GM12878 (cell line): Measurements from ENCODE around the gene TIAM1. TPM values are rescaled to one million over a fixed set of nuclear protein-coding genes. Genes with fewer than 3 reads are reported as not detected.

ENCODE experiments used
- BHLHE40 ChIP-seq, 2 experiments: fragments of 450-650 bp in 1 of 2; IDR thresholded peaks; 2 replicates each; pipeline ENCODE4 v1.6.1; 2011 to 2017; ENCODE audit warnings: low read depth in 2 of 2, borderline replicate concordance in 1 of 2, improper control_type of control experiment in 1 of 2, low read length in 1 of 2, mild to moderate bottlenecking in 1 of 2
- ESRRA ChIP-seq: IDR thresholded peaks from 2 replicates; pipeline ENCODE4 v1.6.1; 2012; ENCODE audit warnings: mild to moderate bottlenecking, low read length, improper control_type of control experiment
- JUNB ChIP-seq: IDR thresholded peaks from 2 replicates; pipeline ENCODE4 v1.6.1; 2016; ENCODE audit warnings: antibody characterized with exemption, mild to moderate bottlenecking
- MEF2B ChIP-seq: fragments of 450-650 bp; IDR thresholded peaks from 2 replicates; pipeline ENCODE4 v1.6.1; 2018; ENCODE audit warnings: mild to moderate bottlenecking, moderate library complexity; ENCODE audit not compliant: partially characterized antibody, poor library complexity, severe bottlenecking
- POLR2AphosphoS2 ChIP-seq: IDR thresholded peaks from 2 replicates; pipeline ENCODE4 v1.6.1; 2011; ENCODE audit warnings: low read depth, mild to moderate bottlenecking, low read length, improper control_type of control experiment, moderate library complexity
- RUNX3 ChIP-seq: IDR thresholded peaks from 2 replicates; pipeline ENCODE4 v1.6.1; 2012; ENCODE audit warnings: low read length, inconsistent platforms
- SMARCA5 ChIP-seq: fragments of 450-650 bp; IDR thresholded peaks from 2 replicates; pipeline ENCODE4 v1.6.1; 2017; ENCODE audit warnings: mild to moderate bottlenecking
- STAT1 ChIP-seq: fragments of 450-650 bp; conservative IDR thresholded peaks from 2 replicates; pipeline ENCODE4 v1.6.1; 2014; ENCODE audit warnings: antibody characterized with exemption, mild to moderate bottlenecking
- TCF7 ChIP-seq: IDR thresholded peaks from 2 replicates; pipeline ENCODE4 v1.6.1; 2014; ENCODE audit warnings: antibody characterized with exemption, borderline replicate concordance
- YBX1 ChIP-seq: fragments of 450-650 bp; IDR thresholded peaks from 2 replicates; pipeline ENCODE4 v1.6.1; 2016; ENCODE audit warnings: antibody characterized with exemption
- ZZZ3 ChIP-seq: IDR thresholded peaks from 2 replicates; pipeline ENCODE4 v1.6.1; 2011; ENCODE audit warnings: low read depth; ENCODE audit not compliant: control insufficient read depth, insufficient read length
- polyA plus RNA-seq, 11 experiments: library from polyadenylated mRNA; depleted of rRNA in 4 of 11; unstranded in 6 of 11; stranded (reverse) in 5 of 11; fragments of >200 nt; fragmentation: Nextera tagmentation in 4 of 11; fragmentation: Illumina TruSeq in 1 of 11; extraction: Ambion mirVana in 4 of 11; extraction: Trizol in 1 of 11; gene quantifications; 1 replicate in 1 of 11; 2 replicates in 10 of 11; pipeline versions ENCODE4 v1.2.1 to v1.2.3, GENCODE V29; 2011 to 2016; ENCODE audit warnings: inconsistent platforms in 2 of 11, missing spikeins in 2 of 11, low read depth in 1 of 11
- total RNA-seq, 4 experiments: library from RNA; depleted of rRNA in 3 of 4; stranded (reverse); fragments of >200 nt in 3 of 4; fragmentation: Illumina TruSeq in 1 of 4; extraction: Trizol in 1 of 4; gene quantifications; 2 replicates each; pipeline versions ENCODE4 v1.2.1 to v1.2.3, GENCODE V29; 2013 to 2021
- TF ChIP-seq, protein P1 (sequence below): fragments of 450-650 bp; formaldehyde crosslinking; IDR thresholded peaks from 2 replicates; pipeline ENCODE4 v1.4.0; 2022; ENCODE audit warnings: mild to moderate bottlenecking, moderate library complexity
- TF ChIP-seq, protein P2 (sequence below): fragments of 450-650 bp; IDR thresholded peaks from 2 replicates; pipeline ENCODE4 v1.6.1; 2014; ENCODE audit warnings: mild to moderate bottlenecking
- TF ChIP-seq, protein P3 (sequence below): IDR thresholded peaks from 2 replicates; pipeline ENCODE4 v1.6.1; 2012; ENCODE audit warnings: low read depth, low read length, improper control_type of control experiment
- TF ChIP-seq, protein P4 (sequence below): IDR thresholded peaks from 2 replicates; pipeline ENCODE4 v1.6.1; 2012; ENCODE audit warnings: low read depth, low read length, improper control_type of control experiment

TIAM1 gene
- total and polyA plus RNA-seq, 10 of the 15 experiments (the other 5 are each of a cell fraction or from before 2014, with no cell fraction given): 0.31 to 35.9 (median 0.78) TPM

DNA sequence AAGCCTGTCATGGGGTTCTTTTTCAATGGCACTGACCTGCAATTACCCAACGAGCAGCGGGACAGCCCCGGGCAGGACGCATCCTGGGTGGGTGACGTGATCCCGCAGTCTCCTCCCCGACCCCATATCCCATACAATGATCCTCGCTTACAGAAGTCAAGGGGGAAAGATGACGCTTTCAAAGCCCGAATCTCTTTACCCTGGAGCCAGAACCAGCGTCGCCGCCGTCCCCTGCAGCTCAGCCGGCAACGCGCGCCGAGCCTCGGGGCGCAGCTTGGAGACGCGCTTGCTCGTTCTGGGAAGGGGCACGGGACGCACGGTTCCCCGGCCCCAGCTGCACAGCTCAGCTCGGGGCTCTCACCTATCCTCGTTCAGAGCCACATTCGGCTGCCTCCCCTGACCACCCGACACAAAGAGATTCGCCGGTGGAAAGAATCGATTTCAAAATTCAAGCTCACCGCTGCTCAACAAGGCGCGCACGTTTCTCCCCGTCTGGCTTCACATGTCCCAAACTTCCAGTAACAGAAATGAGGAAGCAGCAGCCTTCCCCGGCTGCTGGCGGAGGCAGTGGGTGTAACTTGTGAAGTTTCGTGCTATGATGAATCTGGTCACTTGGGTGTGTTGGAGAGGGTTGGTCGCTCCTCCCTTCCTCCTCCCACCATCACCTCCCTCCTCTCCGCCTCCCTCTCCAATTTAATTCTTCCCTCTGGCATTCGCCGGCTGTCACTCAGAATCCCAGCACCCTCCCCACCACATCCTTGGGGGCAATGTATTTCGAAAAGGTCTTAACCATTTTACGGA lies at the start of gene TIAM1 (continued):
- TF ChIP-seq MEF2B (no peak), ZZZ3 (no peak), RUNX3 (no peak), BHLHE40 (IDR thresholded peaks at IDR 0.05; ENCODE audit: borderline replicate concordance in 1 of 2, low read depth in 2 of 2, low read length in 1 of 2) (peak; percentile 22 to 76; a peak in 2 of 4 replicates), YBX1 (no peak), STAT1 (no peak), SMARCA5 (0 out of 2 replicates have a peak, but pooled peaks have one; percentile 20), JUNB (no peak), POLR2AphosphoS2 (no peak), TCF7 (no peak), ESRRA (no peak)
- TF ChIP-seq, protein P1, sequence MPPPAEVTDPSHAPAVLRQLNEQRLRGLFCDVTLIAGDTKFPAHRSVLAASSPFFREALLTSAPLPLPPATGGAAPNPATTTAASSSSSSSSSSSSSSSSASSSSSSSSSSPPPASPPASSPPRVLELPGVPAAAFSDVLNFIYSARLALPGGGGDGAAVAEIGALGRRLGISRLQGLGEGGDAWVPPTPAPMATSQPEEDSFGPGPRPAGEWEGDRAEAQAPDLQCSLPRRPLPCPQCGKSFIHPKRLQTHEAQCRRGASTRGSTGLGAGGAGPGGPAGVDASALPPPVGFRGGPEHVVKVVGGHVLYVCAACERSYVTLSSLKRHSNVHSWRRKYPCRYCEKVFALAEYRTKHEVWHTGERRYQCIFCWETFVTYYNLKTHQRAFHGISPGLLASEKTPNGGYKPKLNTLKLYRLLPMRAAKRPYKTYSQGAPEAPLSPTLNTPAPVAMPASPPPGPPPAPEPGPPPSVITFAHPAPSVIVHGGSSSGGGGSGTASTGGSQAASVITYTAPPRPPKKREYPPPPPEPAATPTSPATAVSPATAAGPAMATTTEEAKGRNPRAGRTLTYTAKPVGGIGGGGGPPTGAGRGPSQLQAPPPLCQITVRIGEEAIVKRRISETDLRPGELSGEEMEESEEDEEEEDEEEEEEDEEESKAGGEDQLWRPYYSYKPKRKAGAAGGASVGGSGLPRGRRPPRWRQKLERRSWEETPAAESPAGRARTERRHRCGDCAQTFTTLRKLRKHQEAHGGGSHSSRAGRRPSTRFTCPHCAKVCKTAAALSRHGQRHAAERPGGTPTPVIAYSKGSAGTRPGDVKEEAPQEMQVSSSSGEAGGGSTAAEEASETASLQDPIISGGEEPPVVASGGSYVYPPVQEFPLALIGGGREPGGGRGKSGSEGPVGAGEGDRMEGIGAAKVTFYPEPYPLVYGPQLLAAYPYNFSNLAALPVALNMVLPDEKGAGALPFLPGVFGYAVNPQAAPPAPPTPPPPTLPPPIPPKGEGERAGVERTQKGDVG (CRISPR knock-in tag): no peak
- TF ChIP-seq, protein P2, sequence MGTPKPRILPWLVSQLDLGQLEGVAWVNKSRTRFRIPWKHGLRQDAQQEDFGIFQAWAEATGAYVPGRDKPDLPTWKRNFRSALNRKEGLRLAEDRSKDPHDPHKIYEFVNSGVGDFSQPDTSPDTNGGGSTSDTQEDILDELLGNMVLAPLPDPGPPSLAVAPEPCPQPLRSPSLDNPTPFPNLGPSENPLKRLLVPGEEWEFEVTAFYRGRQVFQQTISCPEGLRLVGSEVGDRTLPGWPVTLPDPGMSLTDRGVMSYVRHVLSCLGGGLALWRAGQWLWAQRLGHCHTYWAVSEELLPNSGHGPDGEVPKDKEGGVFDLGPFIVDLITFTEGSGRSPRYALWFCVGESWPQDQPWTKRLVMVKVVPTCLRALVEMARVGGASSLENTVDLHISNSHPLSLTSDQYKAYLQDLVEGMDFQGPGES: no peak
- TF ChIP-seq, protein P3, sequence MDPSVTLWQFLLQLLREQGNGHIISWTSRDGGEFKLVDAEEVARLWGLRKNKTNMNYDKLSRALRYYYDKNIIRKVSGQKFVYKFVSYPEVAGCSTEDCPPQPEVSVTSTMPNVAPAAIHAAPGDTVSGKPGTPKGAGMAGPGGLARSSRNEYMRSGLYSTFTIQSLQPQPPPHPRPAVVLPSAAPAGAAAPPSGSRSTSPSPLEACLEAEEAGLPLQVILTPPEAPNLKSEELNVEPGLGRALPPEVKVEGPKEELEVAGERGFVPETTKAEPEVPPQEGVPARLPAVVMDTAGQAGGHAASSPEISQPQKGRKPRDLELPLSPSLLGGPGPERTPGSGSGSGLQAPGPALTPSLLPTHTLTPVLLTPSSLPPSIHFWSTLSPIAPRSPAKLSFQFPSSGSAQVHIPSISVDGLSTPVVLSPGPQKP: no peak
- TF ChIP-seq, protein P4, sequence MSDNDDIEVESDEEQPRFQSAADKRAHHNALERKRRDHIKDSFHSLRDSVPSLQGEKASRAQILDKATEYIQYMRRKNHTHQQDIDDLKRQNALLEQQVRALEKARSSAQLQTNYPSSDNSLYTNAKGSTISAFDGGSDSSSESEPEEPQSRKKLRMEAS: no peak
